Kidney (tissue), 14 donors: ENCODE data around the gene MYT1. TPM values are rescaled to one million over a fixed set of nuclear protein-coding genes. Genes with fewer than 3 reads are reported as not detected.
A peak's percentile ranks its signal among the peaks of the same experiment; 100 is the strongest.

Source experiments
- DNase-seq, 5 donors: peaks; one replicate each; pipeline ENCODE4 v3.0.0-alpha.2; 2013 to 2020
- FAIRE-seq: peaks from 2 replicates; lab custom pipeline; 2012; peaks lifted over from hg19 to GRCh38; lab: Jason Lieb, UNC
- H3K27ac ChIP-seq, 2 donors: one replicate each; pipeline ENCODE4 v1.7.0; 2013; ENCODE audit warnings: low read depth in 2 of 2, low read length in 2 of 2, inconsistent platforms in 1 of 2
- H3K27me3 ChIP-seq: one replicate; pipeline ENCODE4 v1.7.1; 2013; ENCODE audit warnings: low read length, inconsistent platforms; ENCODE audit not compliant: control insufficient read depth, insufficient read depth
- H3K36me3 ChIP-seq, 3 donors: one replicate each; pipeline versions ENCODE4 v1.7.0 to v1.7.1; 2013; ENCODE audit warnings: low read length in 3 of 3, control low read depth in 1 of 3, inconsistent platforms in 1 of 3; ENCODE audit not compliant: insufficient read depth in 3 of 3, control insufficient read depth in 2 of 3
- H3K4me1 ChIP-seq, 3 donors: one replicate each; pipeline versions ENCODE4 v1.7.0 to v1.7.1; 2013; ENCODE audit warnings: low read length in 3 of 3, inconsistent platforms in 1 of 3, low read depth in 1 of 3; ENCODE audit not compliant: control insufficient read depth in 2 of 3, insufficient read depth in 2 of 3
- H3K4me3 ChIP-seq, 3 donors: one replicate each; pipeline versions ENCODE4 v1.7.0 to v1.8.1; 2013; ENCODE audit warnings: low read length in 3 of 3, control low read depth in 1 of 3, inconsistent platforms in 1 of 3
- H3K9ac ChIP-seq, 3 donors: one replicate each; pipeline versions ENCODE4 v1.7.0 to v1.7.1; 2013; ENCODE audit warnings: low read length in 3 of 3, control low read depth in 1 of 3, inconsistent platforms in 1 of 3
- H3K9me3 ChIP-seq, 3 donors: one replicate each; pipeline versions ENCODE4 v1.7.0 to v1.7.1; 2013; ENCODE audit warnings: low read length in 3 of 3, control low read depth in 1 of 3, inconsistent platforms in 1 of 3; ENCODE audit not compliant: control insufficient read depth in 2 of 3, insufficient read depth in 1 of 3
- CTCF ChIP-seq: IDR thresholded peaks from 3 replicates; pipeline ENCODE4 v1.5.1; 2012; ENCODE audit warnings: mild to moderate bottlenecking, moderate library complexity, borderline replicate concordance; ENCODE audit not compliant: insufficient read depth; ENCODE audit errors: extremely low read depth
- intact Hi-C: fragments of 100-400 bp; cut with DNase I; formaldehyde crosslinking; loops from one replicate; pipeline ENCODE4 v1.11.1; 2022
- polyA plus RNA-seq: library from polyadenylated mRNA; stranded (reverse); fragments of 350-450 nt; fragmentation: Illumina TruSeq; extraction: RNeasy Lipid Tissue Mini Kit (QIAGEN cat#74804); gene quantifications from one replicate; pipeline ENCODE4 v1.2.3, GENCODE V29; 2014; ENCODE audit warnings: low read depth, low replicate concordance; ENCODE audit not compliant: insufficient read depth
- total RNA-seq: library from RNA; stranded (reverse); fragmentation: NEBNext Ultra II Directional; extraction: Animal tissue kit (Norgen Biotek cat#: 25700); gene quantifications from one replicate; pipeline ENCODE4 v1.2.1, GENCODE V29; 2021
- donor health status: control.
- donor health status: control.
- donor health status: control.
- donor health status: control.
- donor health status: control.
- donor health status: DM: yes; HTN: yes; CAD: no.
- donor health status: Normal renal cell carcinoma (clear cell type).

The MYT1 gene
- total and polyA plus RNA-seq, 2 donors from 2014 or later, result not detected

- no peaks in the 10 kb centered on the region for H3K36me3 ChIP-seq
- H3K4me1 ChIP-seq, result no peaks in the 10 kb centered on the region
- no peak overlapping the region for H3K4me3 ChIP-seq
- no peak for TF ChIP-seq CTCF
- no peak overlapping the region for H3K27ac ChIP-seq
- H3K27me3 ChIP-seq, result no peaks in the 10 kb centered on the region
- H3K9ac ChIP-seq, result no peak overlapping the region
- FAIRE-seq, result no peak
- H3K9me3 ChIP-seq, result no peaks in the 10 kb centered on the region
- intact Hi-C loops, result no loop called here
- DNase-seq, result no peak
Measured at GRCh38 chr20:64209148-64209547, 44.9 kb downstream of the MYT1 start.

DNA sequence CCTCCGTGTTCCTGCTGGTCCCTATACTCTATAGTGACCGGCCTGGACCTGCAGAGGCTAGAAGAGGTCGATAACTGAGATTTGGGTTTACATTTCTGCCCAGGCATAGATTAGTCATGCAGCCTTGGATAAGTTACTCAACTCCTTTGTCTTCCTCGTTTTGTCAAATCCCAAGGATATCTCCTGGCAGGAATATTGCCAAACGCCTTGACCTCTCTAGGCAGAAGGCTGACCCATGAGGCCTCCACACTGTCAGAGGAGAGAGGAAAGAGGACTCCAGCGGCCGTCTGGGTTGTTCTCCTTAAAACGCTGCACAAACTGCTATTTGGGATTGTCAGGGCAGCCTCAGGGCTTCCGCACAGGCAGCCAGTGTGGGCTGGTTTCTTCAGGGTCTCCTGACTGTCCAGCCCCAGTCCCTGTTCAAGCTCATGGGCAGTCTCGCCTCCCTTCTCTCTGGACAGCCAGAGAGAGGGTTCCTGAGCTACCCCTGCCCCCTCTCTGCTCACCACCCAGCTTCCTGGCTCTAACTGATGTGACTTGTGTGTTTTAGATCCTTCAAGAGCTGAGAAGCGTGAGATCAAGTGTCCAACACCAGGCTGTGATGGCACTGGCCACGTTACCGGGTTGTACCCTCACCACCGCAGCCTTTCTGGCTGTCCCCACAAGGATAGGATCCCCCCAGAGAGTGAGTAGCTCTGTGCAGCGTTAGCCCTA, 46.6 kb downstream of the MYT1 start:
- FAIRE-seq (no peak), DNase-seq (no peak)
- intact Hi-C loops, result no loop called here
- Histone ChIP-seq H3K4me1 (no peaks in the 10 kb centered on the region), H3K27me3 (no peaks in the 10 kb centered on the region), H3K36me3 (no peaks in the 10 kb centered on the region), H3K9ac (no peak overlapping the region), H3K9me3 (no peaks in the 10 kb centered on the region), H3K27ac (no peak overlapping the region), H3K4me3 (no peak overlapping the region)
- no peak for TF ChIP-seq CTCF

GRCh38 chr20:64211874-64212658, 47.8 kb downstream of the MYT1 start:
- H3K27ac ChIP-seq, result no peak overlapping the region
- DNase-seq, result peak in 4 of 5 donors; percentile 37 to 70 (median 46)

More at GRCh38 chr20:64211874-64212658, 47.8 kb downstream of the MYT1 start:
- Histone ChIP-seq H3K27me3 (no peaks in the 10 kb centered on the region), H3K9ac (no peak overlapping the region), H3K9me3 (no peaks in the 10 kb centered on the region), H3K4me1 (no peaks in the 10 kb centered on the region), H3K36me3 (no peaks in the 10 kb centered on the region), H3K4me3 (no peak overlapping the region)
- intact Hi-C loops, result no loop called here
- FAIRE-seq, result no peak
- no peak for TF ChIP-seq CTCF
